ENCODE data around the gene DHRS1.

Gene DHRS1

DNA sequence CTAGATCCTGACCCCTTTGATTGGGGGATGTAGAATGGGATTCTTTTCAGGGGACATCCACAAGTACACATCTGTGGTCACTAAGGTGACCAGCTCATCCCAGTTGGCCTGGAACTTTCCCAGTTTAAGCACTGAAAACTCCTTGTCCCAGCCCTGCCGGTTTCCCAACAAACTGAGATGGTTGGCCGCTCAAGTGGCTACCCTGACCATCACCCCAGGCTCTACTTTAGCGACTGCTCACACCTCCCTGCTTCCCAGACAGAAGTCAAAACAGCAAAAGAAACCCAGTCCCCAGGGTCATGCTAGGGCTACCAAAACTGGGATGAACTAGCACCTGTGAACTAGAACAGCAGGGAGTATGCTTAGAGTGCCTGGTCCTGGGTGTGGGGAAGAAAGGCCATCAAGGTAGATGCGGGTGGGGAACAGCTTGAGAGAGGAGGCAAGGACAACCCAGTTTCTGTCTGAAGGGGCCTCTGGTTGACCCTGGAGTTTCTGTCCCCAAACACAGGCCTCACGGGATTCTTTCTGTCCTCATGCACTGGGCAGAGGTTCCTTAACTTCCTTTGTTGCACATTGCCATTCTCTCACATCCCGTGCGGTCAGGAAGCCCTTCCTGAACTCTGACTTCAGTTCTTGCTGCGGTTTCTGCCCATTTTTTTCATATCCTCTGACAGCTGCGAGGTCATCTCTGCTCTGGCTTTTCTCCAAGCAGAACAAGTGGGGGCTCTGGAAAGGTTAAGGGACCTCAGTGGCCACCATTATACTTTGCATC is 13.3 kb upstream of the DHRS1 start:
- no peak overlapping the region for H2BK15ac ChIP-seq (replicated peaks; ENCODE audit: low read depth)
- H4K5ac ChIP-seq (ENCODE audit: low read length), result no peak overlapping the region
- H3K4me2 ChIP-seq (ENCODE audit: low read length), result no peak overlapping the region
- WGBS (ENCODE audit: extremely low coverage, insufficient coverage, low lambda C conversion rate), result no CpG with 5 or more reads among the region's 9 CpGs
- H2BK5ac ChIP-seq (ENCODE audit: low read length), result no peak overlapping the region
- H3K4ac ChIP-seq (ENCODE audit: low read depth, low read length), result no peak overlapping the region
- no peak overlapping the region for H3K4me3 ChIP-seq (ENCODE audit: low read length)
- peaks cover 2% of the 10 kb centered on the region for H3K79me1 ChIP-seq (ENCODE audit: low read length)
- no peak for DNase-seq
- no peak overlapping the region for H3K56ac ChIP-seq (ENCODE audit: low read length)
- H3K27ac ChIP-seq (ENCODE audit: low read depth, low read length), result no peak overlapping the region
- H2AK5ac ChIP-seq (ENCODE audit: low read length), result no peak overlapping the region
- H3K36me3 ChIP-seq (ENCODE audit: control insufficient read depth, insufficient read depth, low read length), result peaks cover 1% of the 10 kb centered on the region
- peaks cover 12% of the 10 kb centered on the region for H3K4me1 ChIP-seq (ENCODE audit: control insufficient read depth, low read depth, low read length)
- H3K18ac ChIP-seq (ENCODE audit: low read length), result no peak overlapping the region
- H3K79me2 ChIP-seq (ENCODE audit: control insufficient read depth, insufficient read depth, low read length), result no peaks in the 10 kb centered on the region
- H4K8ac ChIP-seq (ENCODE audit: low read depth, low read length), result no peak overlapping the region
- H3K9ac ChIP-seq (ENCODE audit: low read length), result no peak overlapping the region
- no peak overlapping the region for H3K23ac ChIP-seq (ENCODE audit: low read length)
- no peak overlapping the region for H2BK120ac ChIP-seq (ENCODE audit: low read depth, low read length)
- no peaks in the 10 kb centered on the region for H3K27me3 ChIP-seq (ENCODE audit: insufficient read depth, low read length, poor library complexity)

DNA sequence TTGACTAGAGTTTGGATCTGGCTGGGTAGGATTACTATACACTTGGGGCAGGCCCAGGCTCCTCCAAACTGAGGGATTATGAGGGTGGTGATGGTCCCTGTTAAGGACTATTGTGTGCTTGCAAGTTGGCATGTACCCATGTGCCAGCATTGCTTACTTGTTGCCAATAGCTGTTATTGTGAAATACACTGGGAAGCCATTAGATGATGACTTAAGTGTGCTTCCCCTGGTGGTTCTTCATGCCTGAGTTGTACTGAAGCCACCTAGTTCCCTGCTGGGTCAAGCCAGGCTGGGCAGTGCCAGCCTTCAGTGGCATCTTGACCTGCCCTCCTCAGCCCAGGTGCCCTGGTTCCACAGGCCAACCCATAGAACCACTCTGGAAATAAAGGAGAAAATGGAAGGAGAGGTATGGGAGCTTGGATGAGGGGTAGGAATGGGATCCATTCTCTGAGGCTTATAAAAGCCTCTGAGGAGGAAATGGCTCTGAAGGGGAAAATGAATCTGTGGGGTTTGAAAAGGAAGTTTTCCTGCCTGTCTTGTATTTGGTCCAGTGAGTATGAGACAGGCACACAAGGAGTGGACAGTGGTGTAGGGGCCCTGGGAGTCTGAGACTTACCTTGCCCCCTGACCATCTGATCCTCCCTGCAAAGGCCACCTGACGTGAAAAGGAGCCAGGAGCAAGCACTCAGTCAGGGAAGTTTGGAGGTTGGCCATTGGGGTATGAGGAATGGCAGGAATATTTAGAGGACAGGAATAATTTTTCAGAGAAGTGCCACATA is 12.4 kb upstream of the DHRS1 start:
- Histone ChIP-seq H3K4me3 (ENCODE audit: low read length) (no peak overlapping the region), H3K27ac (ENCODE audit: low read depth, low read length) (no peak overlapping the region), H4K8ac (ENCODE audit: low read depth, low read length) (no peak overlapping the region), H4K5ac (ENCODE audit: low read length) (no peak overlapping the region), H2BK5ac (ENCODE audit: low read length) (no peak overlapping the region), H3K9ac (ENCODE audit: low read length) (no peak overlapping the region), H3K23ac (ENCODE audit: low read length) (no peak overlapping the region), H3K4me2 (ENCODE audit: low read length) (no peak overlapping the region), H3K79me1 (ENCODE audit: low read length) (peaks cover 2% of the 10 kb centered on the region), H3K4me1 (ENCODE audit: control insufficient read depth, low read depth, low read length) (peaks cover 7% of the 10 kb centered on the region), H3K4ac (ENCODE audit: low read depth, low read length) (no peak overlapping the region), H2AK5ac (ENCODE audit: low read length) (no peak overlapping the region), H3K27me3 (ENCODE audit: insufficient read depth, low read length, poor library complexity) (no peaks in the 10 kb centered on the region), H2BK120ac (ENCODE audit: low read depth, low read length) (no peak overlapping the region), H2BK15ac (replicated peaks; ENCODE audit: low read depth) (no peak overlapping the region), H3K18ac (ENCODE audit: low read length) (no peak overlapping the region), H3K56ac (ENCODE audit: low read length) (no peak overlapping the region), H3K36me3 (ENCODE audit: control insufficient read depth, insufficient read depth, low read length) (peaks cover 1% of the 10 kb centered on the region), H3K79me2 (ENCODE audit: control insufficient read depth, insufficient read depth, low read length) (no peaks in the 10 kb centered on the region)
- WGBS (ENCODE audit: extremely low coverage, insufficient coverage, low lambda C conversion rate), result no CpG with 5 or more reads among the region's 1 CpG
- no peak for DNase-seq

DNA sequence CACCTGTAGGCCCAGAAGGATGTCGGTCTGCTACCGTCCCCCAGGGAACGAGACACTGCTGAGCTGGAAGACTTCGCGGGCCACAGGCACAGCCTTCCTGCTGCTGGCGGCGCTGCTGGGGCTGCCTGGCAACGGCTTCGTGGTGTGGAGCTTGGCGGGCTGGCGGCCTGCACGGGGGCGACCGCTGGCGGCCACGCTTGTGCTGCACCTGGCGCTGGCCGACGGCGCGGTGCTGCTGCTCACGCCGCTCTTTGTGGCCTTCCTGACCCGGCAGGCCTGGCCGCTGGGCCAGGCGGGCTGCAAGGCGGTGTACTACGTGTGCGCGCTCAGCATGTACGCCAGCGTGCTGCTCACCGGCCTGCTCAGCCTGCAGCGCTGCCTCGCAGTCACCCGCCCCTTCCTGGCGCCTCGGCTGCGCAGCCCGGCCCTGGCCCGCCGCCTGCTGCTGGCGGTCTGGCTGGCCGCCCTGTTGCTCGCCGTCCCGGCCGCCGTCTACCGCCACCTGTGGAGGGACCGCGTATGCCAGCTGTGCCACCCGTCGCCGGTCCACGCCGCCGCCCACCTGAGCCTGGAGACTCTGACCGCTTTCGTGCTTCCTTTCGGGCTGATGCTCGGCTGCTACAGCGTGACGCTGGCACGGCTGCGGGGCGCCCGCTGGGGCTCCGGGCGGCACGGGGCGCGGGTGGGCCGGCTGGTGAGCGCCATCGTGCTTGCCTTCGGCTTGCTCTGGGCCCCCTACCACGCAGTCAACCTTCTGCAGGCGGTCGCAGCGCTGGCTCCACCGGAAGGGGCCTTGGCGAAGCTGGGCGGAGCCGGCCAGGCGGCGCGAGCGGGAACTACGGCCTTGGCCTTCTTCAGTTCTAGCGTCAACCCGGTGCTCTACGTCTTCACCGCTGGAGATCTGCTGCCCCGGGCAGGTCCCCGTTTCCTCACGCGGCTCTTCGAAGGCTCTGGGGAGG is 11.3 kb upstream of the DHRS1 start, which contains the start of gene LTB4R:
TSS of gene LTB4R (plus strand) at position 857 of the 959 bp plus-strand sequence. CDS start 4,150 bp downstream, outside the sequence.
- Histone ChIP-seq H4K5ac (ENCODE audit: low read length) (no peak within 1 kb of the TSS), H3K27me3 (ENCODE audit: insufficient read depth, low read length, poor library complexity) (no peaks in the 10 kb centered on the region), H2BK5ac (ENCODE audit: low read length) (no peak within 1 kb of the TSS), H3K9ac (ENCODE audit: low read length) (no peak within 1 kb of the TSS), H2AK5ac (ENCODE audit: low read length) (no peak within 1 kb of the TSS), H4K8ac (ENCODE audit: low read depth, low read length) (no peak within 1 kb of the TSS), H3K23ac (ENCODE audit: low read length) (no peak within 1 kb of the TSS), H3K4me1 (ENCODE audit: control insufficient read depth, low read depth, low read length) (no peaks in the 10 kb centered on the region), H3K79me2 (ENCODE audit: control insufficient read depth, insufficient read depth, low read length) (no peaks in the 10 kb centered on the region), H3K18ac (ENCODE audit: low read length) (no peak within 1 kb of the TSS), H3K56ac (ENCODE audit: low read length) (no peak within 1 kb of the TSS), H3K4me2 (ENCODE audit: low read length) (no peak within 1 kb of the TSS), H2BK120ac (ENCODE audit: low read depth, low read length) (no peak within 1 kb of the TSS), H3K79me1 (ENCODE audit: low read length) (peaks cover 2% of the 10 kb centered on the region), H3K4me3 (ENCODE audit: low read length) (no peak within 1 kb of the TSS), H2BK15ac (replicated peaks; ENCODE audit: low read depth) (no peak within 1 kb of the TSS), H3K36me3 (ENCODE audit: control insufficient read depth, insufficient read depth, low read length) (peaks cover 2% of the 10 kb centered on the region), H3K4ac (ENCODE audit: low read depth, low read length) (no peak within 1 kb of the TSS), H3K27ac (ENCODE audit: low read depth, low read length) (no peak within 1 kb of the TSS)
- WGBS (ENCODE audit: extremely low coverage, insufficient coverage, low lambda C conversion rate), result no CpG with 5 or more reads among the region's 99 CpGs
- no peak for DNase-seq

DNA sequence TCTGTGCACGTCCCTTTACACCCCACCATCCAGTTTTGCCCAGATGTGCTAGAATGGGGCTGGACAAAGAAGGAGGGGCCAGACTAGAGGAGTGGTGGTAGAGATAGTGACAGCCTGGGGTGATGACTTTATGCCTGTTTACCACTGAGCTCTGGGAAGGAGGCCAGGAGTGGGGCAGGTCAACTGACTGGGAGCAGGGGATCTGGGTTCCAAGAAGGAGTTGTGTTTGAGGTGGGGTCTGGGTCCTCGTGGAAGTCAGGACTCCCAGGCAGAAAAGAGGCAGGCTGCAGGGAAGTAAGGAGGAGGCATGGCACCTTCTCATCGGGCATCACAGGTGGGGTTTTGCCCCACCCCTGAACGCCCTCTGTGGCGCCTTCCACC is 10.7 kb upstream of the DHRS1 start:
- H3K79me2 ChIP-seq (ENCODE audit: control insufficient read depth, insufficient read depth, low read length), result no peaks in the 10 kb centered on the region
- no peak for DNase-seq
- no peak overlapping the region for H3K4ac ChIP-seq (ENCODE audit: low read depth, low read length)
- H2AK5ac ChIP-seq (ENCODE audit: low read length), result no peak overlapping the region
- H3K36me3 ChIP-seq (ENCODE audit: control insufficient read depth, insufficient read depth, low read length), result peaks cover 3% of the 10 kb centered on the region
- no peak overlapping the region for H4K5ac ChIP-seq (ENCODE audit: low read length)
- H3K56ac ChIP-seq (ENCODE audit: low read length), result no peak overlapping the region
- no peaks in the 10 kb centered on the region for H3K27me3 ChIP-seq (ENCODE audit: insufficient read depth, low read length, poor library complexity)
- no peak overlapping the region for H3K18ac ChIP-seq (ENCODE audit: low read length)
- H3K4me2 ChIP-seq (ENCODE audit: low read length), result no peak overlapping the region
- H3K4me1 ChIP-seq (ENCODE audit: control insufficient read depth, low read depth, low read length), result no peaks in the 10 kb centered on the region
- H2BK5ac ChIP-seq (ENCODE audit: low read length), result no peak overlapping the region
- no peak overlapping the region for H2BK120ac ChIP-seq (ENCODE audit: low read depth, low read length)
- no CpG with 5 or more reads among the region's 5 CpGs for WGBS (ENCODE audit: extremely low coverage, insufficient coverage, low lambda C conversion rate)
- no peak overlapping the region for H2BK15ac ChIP-seq (replicated peaks; ENCODE audit: low read depth)
- no peak overlapping the region for H3K23ac ChIP-seq (ENCODE audit: low read length)
- H3K27ac ChIP-seq (ENCODE audit: low read depth, low read length), result no peak overlapping the region
- no peak overlapping the region for H3K9ac ChIP-seq (ENCODE audit: low read length)
- no peak overlapping the region for H3K4me3 ChIP-seq (ENCODE audit: low read length)
- H4K8ac ChIP-seq (ENCODE audit: low read depth, low read length), result no peak overlapping the region
- H3K79me1 ChIP-seq (ENCODE audit: low read length), result peaks cover 2% of the 10 kb centered on the region

DNA sequence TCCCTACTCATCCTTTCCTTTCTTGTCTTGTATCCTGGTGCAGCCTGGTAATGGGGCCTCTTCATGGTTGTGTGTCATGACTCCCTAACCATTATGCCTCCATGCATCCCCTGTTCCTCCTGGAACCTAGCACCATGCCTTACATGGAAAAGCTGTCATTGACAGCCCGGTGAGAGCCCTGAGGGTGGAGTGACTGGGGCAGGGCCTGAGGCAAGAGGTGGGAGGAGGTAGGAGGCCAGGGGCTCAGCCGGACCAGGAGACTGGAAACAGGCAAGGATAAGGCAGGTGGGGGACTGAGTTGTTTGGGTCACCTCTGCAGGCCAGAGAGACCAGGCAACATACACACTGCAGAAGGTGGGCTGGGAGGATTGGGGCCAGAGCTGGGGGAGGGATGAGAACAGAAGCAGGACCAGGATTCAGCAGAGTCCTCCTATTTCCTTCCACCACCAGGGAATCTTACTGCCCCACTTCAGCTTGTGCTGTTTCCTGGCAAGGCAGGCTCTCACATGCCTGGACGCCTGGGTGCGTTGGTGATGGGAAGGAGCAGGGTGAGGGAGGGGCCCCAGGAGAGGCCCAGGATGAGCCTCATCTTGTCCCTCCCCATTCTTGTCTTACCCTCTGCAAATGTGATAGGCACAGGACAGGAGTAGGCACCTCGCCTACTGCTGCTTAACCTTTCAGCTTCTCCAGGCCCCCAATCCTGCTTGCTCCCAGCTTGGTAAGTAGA is 10.1 kb upstream of the DHRS1 start, which contains the start of gene LTB4R2:
TSS of gene LTB4R2 (plus strand) at position 603 of the 727 bp plus-strand sequence. CDS start 525 bp downstream, outside the sequence.
- peaks cover 3% of the 10 kb centered on the region for H3K36me3 ChIP-seq (ENCODE audit: control insufficient read depth, insufficient read depth, low read length)
- H4K8ac ChIP-seq (ENCODE audit: low read depth, low read length), result no peak within 1 kb of the TSS
- H4K5ac ChIP-seq (ENCODE audit: low read length), result no peak within 1 kb of the TSS
- H2BK120ac ChIP-seq (ENCODE audit: low read depth, low read length), result no peak within 1 kb of the TSS
- no peak within 1 kb of the TSS for H2AK5ac ChIP-seq (ENCODE audit: low read length)
- WGBS (ENCODE audit: extremely low coverage, insufficient coverage, low lambda C conversion rate), result no CpG with 5 or more reads among the region's 5 CpGs
- no peak within 1 kb of the TSS for H3K56ac ChIP-seq (ENCODE audit: low read length)
- H3K4me3 ChIP-seq (ENCODE audit: low read length), result no peak within 1 kb of the TSS
- H3K4me2 ChIP-seq (ENCODE audit: low read length), result no peak within 1 kb of the TSS
- no peaks in the 10 kb centered on the region for H3K79me2 ChIP-seq (ENCODE audit: control insufficient read depth, insufficient read depth, low read length)
- no peak within 1 kb of the TSS for H3K4ac ChIP-seq (ENCODE audit: low read depth, low read length)
- H3K18ac ChIP-seq (ENCODE audit: low read length), result no peak within 1 kb of the TSS
- H3K23ac ChIP-seq (ENCODE audit: low read length), result no peak within 1 kb of the TSS
- peaks cover 2% of the 10 kb centered on the region for H3K79me1 ChIP-seq (ENCODE audit: low read length)
- DNase-seq, result no peak
- no peak within 1 kb of the TSS for H3K9ac ChIP-seq (ENCODE audit: low read length)
- no peak within 1 kb of the TSS for H2BK15ac ChIP-seq (replicated peaks; ENCODE audit: low read depth)
- no peak within 1 kb of the TSS for H2BK5ac ChIP-seq (ENCODE audit: low read length)
- no peaks in the 10 kb centered on the region for H3K4me1 ChIP-seq (ENCODE audit: control insufficient read depth, low read depth, low read length)
- no peaks in the 10 kb centered on the region for H3K27me3 ChIP-seq (ENCODE audit: insufficient read depth, low read length, poor library complexity)
- no peak within 1 kb of the TSS for H3K27ac ChIP-seq (ENCODE audit: low read depth, low read length)
